Measurements from ENCODE around the gene YPEL4.

YPEL4 gene

DNA sequence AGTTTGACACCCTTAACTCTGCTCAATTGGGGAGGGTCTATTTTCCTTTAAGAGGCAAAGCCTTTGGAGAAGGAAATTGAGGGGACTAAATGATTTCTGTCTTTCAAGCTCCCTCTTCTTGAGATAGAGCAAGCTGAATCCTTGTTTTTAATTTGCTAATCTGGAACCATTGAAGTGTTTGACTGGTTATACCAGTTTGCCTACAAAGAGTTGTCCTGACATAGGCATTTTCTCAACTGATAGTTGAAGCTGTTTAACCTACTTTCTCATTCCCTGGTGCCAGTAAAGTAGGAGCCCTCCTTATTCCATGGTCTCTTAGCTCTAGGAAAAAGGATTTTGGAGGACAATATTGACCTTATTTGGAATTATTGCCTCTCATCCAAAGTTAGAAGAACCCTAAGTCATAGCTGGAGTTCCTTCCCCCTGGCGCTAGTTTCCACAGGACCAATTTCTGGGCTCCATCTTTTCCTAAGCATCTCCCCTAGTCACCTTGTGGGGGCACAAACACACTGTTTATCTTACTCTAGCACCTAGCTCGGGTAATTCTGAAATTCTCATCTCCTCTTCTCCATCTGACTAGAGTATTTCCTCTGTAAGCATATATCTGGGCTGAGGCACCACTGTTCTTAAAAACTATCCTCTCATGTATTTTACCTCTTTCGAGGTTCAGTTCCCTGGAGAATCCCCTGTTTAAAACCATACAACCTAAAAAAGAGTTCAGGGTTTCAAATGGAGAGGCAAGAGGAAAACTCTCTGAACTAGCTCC lies 25.6 kb upstream of the YPEL4 start:
- H3K4me3 ChIP-seq (ENCODE audit: low read depth, low read length), result no peak overlapping the region
- ChIA-PET CTCF (interaction anchor here (1.5 to 2.0 kb wide), 3 partner anchors 14 to 330 kb away, joined by 3 to 6 read pairs (median 6); no protein-coding TSS in a partner anchor), POLR2A (no interaction called here)
- no peak for DNase-seq (ENCODE audit: low read depth, low spot score)
- TF ChIP-seq, protein P1, sequence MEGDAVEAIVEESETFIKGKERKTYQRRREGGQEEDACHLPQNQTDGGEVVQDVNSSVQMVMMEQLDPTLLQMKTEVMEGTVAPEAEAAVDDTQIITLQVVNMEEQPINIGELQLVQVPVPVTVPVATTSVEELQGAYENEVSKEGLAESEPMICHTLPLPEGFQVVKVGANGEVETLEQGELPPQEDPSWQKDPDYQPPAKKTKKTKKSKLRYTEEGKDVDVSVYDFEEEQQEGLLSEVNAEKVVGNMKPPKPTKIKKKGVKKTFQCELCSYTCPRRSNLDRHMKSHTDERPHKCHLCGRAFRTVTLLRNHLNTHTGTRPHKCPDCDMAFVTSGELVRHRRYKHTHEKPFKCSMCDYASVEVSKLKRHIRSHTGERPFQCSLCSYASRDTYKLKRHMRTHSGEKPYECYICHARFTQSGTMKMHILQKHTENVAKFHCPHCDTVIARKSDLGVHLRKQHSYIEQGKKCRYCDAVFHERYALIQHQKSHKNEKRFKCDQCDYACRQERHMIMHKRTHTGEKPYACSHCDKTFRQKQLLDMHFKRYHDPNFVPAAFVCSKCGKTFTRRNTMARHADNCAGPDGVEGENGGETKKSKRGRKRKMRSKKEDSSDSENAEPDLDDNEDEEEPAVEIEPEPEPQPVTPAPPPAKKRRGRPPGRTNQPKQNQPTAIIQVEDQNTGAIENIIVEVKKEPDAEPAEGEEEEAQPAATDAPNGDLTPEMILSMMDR (IDR thresholded peaks at IDR 0.05; ENCODE audit: insufficient read depth, low read length, missing control alignments), result no peak

DNA sequence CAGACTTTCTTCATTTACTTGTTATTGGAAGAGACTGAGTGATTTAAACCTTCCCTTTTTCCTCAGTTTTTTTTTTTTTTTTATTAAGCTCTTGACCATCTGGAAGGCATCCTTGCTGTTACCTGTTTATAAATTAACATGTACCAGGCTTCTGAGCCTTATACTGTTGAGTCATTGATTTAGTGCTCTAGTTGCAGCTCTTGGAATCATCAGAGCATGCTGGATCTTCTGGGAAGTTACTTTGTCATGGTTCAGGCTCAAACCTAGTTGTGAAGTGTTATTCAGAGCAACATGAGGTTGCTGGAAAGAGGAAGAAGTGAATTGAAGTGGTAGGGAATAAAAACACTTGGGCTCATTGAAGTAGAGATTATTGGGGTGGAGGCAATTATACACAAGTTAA lies 24.5 kb upstream of the YPEL4 start:
- no peak for DNase-seq (ENCODE audit: low read depth, low spot score)
- no peak overlapping the region for H3K4me3 ChIP-seq (ENCODE audit: low read depth, low read length)
- CTCF ChIA-PET, result interaction anchor here (1.2 to 1.5 kb wide), 3 partner anchors 15 to 127 kb away, joined by 3 to 6 read pairs (median 3); partner anchors contain the start of gene TMX2
- POLR2A ChIA-PET, result no interaction called here
- TF ChIP-seq, protein P1 (IDR thresholded peaks at IDR 0.05; ENCODE audit: insufficient read depth, low read length, missing control alignments), result no peak

DNA sequence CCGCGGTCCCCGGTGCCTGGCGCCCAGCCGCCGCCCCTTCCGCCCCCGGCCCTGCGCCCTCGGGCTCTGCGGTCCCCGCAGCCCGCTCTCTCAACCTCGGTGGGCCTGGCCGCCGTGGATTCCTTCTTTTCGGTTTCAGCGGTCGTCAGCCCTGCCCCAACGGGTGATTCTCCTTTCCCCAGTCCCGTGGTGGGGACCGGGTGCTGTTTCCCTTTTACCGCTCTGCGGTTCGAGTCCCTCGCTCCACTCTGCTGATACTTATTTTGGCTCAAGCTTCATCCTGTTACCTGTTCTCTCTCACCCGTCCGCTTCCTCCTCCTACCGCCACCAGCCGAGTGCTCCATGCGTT lies 18.7 kb upstream of the YPEL4 start:
- CTCF ChIA-PET, result interaction anchor here (1.0 to 1.3 kb wide), 2 partner anchors 11 to 28 kb away, joined by 4 read pairs; no protein-coding TSS in a partner anchor
- DNase-seq (ENCODE audit: low read depth, low spot score), result no peak
- TF ChIP-seq, protein P1 (IDR thresholded peaks at IDR 0.05; ENCODE audit: insufficient read depth, low read length, missing control alignments), result no peak
- peak overlapping the region; percentile 94 for H3K4me3 ChIP-seq (ENCODE audit: low read depth, low read length)
- POLR2A ChIA-PET, result no interaction called here

DNA sequence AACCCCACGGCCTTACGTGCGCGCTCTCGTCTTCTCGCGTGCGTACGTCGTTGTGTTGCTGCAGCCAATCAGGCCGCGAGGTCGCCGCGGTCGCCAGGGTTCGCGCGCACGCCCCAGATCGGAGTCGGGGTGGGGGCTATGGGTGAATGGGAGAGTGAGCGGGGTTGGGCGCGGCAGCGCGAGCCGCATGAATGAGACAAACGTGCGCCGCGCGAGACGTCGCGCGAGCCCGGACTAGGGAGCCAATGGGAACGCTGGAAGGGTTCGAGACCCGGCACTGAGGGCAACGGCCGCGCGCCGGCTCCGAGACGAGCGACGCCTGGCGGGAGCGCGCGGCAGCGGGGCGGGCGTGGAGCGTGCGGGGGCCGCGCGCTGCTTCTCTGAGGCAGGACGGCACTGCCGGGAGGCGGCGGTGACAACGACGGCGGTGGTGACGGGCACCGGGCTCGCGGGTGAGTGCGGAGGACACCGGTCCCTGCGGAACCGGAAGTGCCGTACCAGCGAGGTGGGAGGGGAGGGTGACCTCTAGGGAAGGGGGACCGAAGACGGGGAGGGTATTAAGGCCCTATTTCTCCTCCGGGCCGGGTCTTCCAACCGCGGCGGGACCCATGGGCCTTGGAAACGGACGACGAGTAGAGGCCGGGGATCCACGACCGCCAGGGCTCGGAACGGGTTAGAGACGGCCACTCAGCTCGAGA lies 18.2 kb upstream of the YPEL4 start, which contains the start of gene ZDHHC5:
TSS of gene ZDHHC5 (plus strand) at position 379 of the 698 bp plus-strand sequence. CDS start 4,977 bp downstream, outside the sequence.
- TF ChIP-seq, protein P1 (IDR thresholded peaks at IDR 0.05; ENCODE audit: insufficient read depth, low read length, missing control alignments), result peak; percentile 14
- peak within 1 kb of the TSS; percentile 94 for H3K4me3 ChIP-seq (ENCODE audit: low read depth, low read length)
- CTCF ChIA-PET, result interaction anchor here (1.0 to 1.6 kb wide), 4 partner anchors 10 to 856 kb away, joined by 4 to 16 read pairs (median 4); partner anchors contain the start of gene CLP1
- DNase-seq (ENCODE audit: low read depth, low spot score), result peak; percentile 98
- POLR2A ChIA-PET, result interaction anchor here (0.7 kb wide), 1 partner anchor 28 kb away, joined by 8 read pairs; no protein-coding TSS in a partner anchor

DNA sequence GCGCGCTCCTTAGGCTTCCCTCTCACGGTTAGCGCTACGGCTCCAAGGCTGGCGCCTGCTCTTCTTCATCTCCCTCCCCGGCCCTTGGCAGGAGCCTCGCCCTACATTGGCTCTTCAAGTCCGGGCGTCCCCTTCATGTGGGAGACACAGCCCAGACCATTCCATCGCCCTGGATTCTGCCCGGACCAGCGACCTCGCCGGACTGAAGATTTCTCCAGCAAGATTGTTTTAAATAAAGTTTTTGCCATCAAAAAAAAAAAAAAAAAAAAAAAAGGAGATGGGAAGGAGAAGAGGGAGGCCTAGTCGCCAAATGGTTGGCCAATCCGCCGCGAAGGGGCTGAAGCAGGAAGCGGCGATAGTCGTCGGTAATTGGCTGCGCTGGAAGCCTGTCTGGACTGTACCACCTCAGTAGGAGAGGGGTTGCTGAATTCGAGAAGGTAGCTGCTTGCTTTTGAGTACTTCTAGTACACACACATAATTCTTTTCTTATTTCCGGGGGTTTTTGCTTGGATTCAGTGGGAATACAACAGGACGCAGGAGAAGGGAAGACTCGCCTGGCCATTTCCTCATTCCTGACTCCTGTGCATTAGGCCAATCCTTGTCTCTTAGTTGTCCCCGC lies 17.5 kb upstream of the YPEL4 start:
- ChIA-PET CTCF (interaction anchor here (0.8 to 1.6 kb wide), 3 partner anchors 10 to 857 kb away, joined by 3 to 16 read pairs (median 5); partner anchors contain the start of gene CLP1), POLR2A (interaction anchor here (0.7 kb wide), 1 partner anchor 27 kb away, joined by 8 read pairs; no protein-coding TSS in a partner anchor)

More for the DNA sequence above, 17.5 kb upstream of the YPEL4 start:
- H3K4me3 ChIP-seq (ENCODE audit: low read depth, low read length), result peak overlapping the region; percentile 72
- TF ChIP-seq, protein P1 (IDR thresholded peaks at IDR 0.05; ENCODE audit: insufficient read depth, low read length, missing control alignments), result no peak
- peak; percentile 95 for DNase-seq (ENCODE audit: low read depth, low spot score)
